HepG2 (cell line): ENCODE measurements around the gene NOTUM. TPM values are rescaled to one million over a fixed set of nuclear protein-coding genes. Genes with fewer than 3 reads are reported as not detected.

Experiments
- ATM ChIP-seq: fragments of 450-650 bp; IDR thresholded peaks from 2 replicates; pipeline ENCODE4 v1.7.1; 2017; ENCODE audit warnings: mild to moderate bottlenecking, borderline replicate concordance
- KAT2B ChIP-seq: fragments of 150-350 bp; IDR thresholded peaks from 2 replicates; pipeline ENCODE4 v1.6.1; 2014; ENCODE audit warnings: low read depth, low read length, borderline replicate concordance
- KLF9 ChIP-seq: IDR thresholded peaks from 2 replicates; pipeline ENCODE4 v1.6.1; 2016; ENCODE audit warnings: low read depth
- MEF2D ChIP-seq: sonication (generic); formaldehyde crosslinking; IDR thresholded peaks from 2 replicates; pipeline ENCODE4 v1.5.1; 2020; ENCODE audit warnings: mild to moderate bottlenecking, missing genetic modification reagents
- PHB2 ChIP-seq: fragments of 450-650 bp; IDR thresholded peaks from 2 replicates; pipeline ENCODE4 v1.6.1; 2018; ENCODE audit not compliant: partially characterized antibody
- ZNF589 ChIP-seq: sonication (generic); formaldehyde crosslinking; conservative IDR thresholded peaks from 2 replicates; pipeline ENCODE4 v1.8.0; 2022; ENCODE audit warnings: mild to moderate bottlenecking, moderate library complexity, missing genetic modification reagents
- polyA plus RNA-seq, 8 experiments: library from polyadenylated mRNA; depleted of rRNA in 3 of 8; stranded (reverse) in 7 of 8; unstranded in 1 of 8; fragments of >200 nt; fragmentation: Illumina TruSeq in 4 of 8; extraction: Trizol in 4 of 8; gene quantifications; 2 replicates each; pipeline versions ENCODE4 v1.2.1 to v1.2.3, GENCODE V29; 2011 to 2016; ENCODE audit warnings: low read depth in 4 of 8, missing spikeins in 1 of 8, mixed read lengths in 1 of 8; ENCODE audit not compliant: insufficient read depth in 1 of 8
- total RNA-seq, 5 experiments: library from RNA; depleted of rRNA; stranded (reverse); fragments of >200 nt; fragmentation: Illumina TruSeq; extraction: Trizol; gene quantifications; 2 replicates each; pipeline ENCODE4 v1.2.3, GENCODE V29; 2016; ENCODE audit warnings: low read depth in 1 of 5
- TF ChIP-seq, protein P1 (sequence below), 2 experiments: sonication (generic) in 1 of 2; formaldehyde crosslinking in 1 of 2; IDR thresholded peaks; 2 replicates each; pipeline versions ENCODE4 v1.6.1 to v1.9.0; 2014 to 2022; ENCODE audit warnings: antibody characterized with exemption in 1 of 2, borderline replicate concordance in 1 of 2, inconsistent platforms in 1 of 2, low read depth in 1 of 2, missing genetic modification reagents in 1 of 2
- TF ChIP-seq, protein P2 (sequence below): sonication (generic); formaldehyde crosslinking; IDR thresholded peaks from 2 replicates; pipeline ENCODE4 v1.5.1; 2020; ENCODE audit warnings: missing genetic modification reagents, mild to moderate bottlenecking, borderline replicate concordance
- TF ChIP-seq, protein P3 (sequence below): sonication (generic); formaldehyde crosslinking; IDR thresholded peaks from 2 replicates; pipeline ENCODE4 v1.4.0; 2020; ENCODE audit warnings: mild to moderate bottlenecking, missing genetic modification reagents
- TF ChIP-seq, protein P4 (sequence below): sonication (generic); formaldehyde crosslinking; IDR thresholded peaks from 2 replicates; pipeline ENCODE4; 2020; ENCODE audit warnings: missing genetic modification reagents, mild to moderate bottlenecking, borderline replicate concordance

NOTUM gene
- total and polyA plus RNA-seq, 2 of the 13 experiments (the other 11 are each of a cell fraction or from before 2014, with no cell fraction given) = 150 to 160 TPM

DNA sequence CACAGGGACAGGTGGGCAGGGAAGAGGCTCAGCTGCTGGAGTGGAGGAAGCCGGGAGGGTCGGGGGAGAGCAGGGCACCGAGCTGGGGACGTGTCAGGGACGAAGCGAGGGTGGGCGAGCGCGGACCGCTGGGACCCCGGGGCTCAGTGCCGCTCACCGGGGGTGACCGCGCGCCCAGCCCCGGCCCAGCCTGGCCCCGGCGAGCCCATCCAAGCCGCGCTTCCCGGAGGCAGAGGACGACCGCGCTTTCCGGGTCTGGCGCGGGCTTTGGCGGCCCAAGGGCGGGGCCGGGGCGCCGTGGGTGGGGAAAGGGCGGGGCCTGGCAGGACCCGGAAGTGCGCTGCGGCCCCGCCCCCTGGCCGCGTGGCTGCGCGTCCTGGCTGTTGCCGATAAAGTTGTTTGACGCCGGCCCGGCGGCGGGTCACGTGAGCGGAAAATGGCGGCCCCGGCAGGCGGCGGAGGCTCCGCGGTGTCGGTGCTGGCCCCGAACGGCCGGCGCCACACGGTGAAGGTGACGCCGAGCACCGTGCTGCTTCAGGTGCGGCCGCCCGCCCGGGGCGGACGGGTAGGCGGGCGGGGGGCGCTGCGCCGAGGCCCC is 16.3 kb upstream of the NOTUM start, which contains the start of gene ASPSCR1 (continued):
- TF ChIP-seq, protein P1, sequence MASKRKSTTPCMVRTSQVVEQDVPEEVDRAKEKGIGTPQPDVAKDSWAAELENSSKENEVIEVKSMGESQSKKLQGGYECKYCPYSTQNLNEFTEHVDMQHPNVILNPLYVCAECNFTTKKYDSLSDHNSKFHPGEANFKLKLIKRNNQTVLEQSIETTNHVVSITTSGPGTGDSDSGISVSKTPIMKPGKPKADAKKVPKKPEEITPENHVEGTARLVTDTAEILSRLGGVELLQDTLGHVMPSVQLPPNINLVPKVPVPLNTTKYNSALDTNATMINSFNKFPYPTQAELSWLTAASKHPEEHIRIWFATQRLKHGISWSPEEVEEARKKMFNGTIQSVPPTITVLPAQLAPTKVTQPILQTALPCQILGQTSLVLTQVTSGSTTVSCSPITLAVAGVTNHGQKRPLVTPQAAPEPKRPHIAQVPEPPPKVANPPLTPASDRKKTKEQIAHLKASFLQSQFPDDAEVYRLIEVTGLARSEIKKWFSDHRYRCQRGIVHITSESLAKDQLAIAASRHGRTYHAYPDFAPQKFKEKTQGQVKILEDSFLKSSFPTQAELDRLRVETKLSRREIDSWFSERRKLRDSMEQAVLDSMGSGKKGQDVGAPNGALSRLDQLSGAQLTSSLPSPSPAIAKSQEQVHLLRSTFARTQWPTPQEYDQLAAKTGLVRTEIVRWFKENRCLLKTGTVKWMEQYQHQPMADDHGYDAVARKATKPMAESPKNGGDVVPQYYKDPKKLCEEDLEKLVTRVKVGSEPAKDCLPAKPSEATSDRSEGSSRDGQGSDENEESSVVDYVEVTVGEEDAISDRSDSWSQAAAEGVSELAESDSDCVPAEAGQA (IDR thresholded peaks at IDR 0.05; ENCODE audit: low read depth) = peak; percentile 91
- TF ChIP-seq, protein P1 (CRISPR knock-in tag; IDR thresholded peaks at IDR 0.05; ENCODE audit: borderline replicate concordance) = peak; percentile 40; the same call in 1 of the 2 replicates
- TF ChIP-seq, protein P2, sequence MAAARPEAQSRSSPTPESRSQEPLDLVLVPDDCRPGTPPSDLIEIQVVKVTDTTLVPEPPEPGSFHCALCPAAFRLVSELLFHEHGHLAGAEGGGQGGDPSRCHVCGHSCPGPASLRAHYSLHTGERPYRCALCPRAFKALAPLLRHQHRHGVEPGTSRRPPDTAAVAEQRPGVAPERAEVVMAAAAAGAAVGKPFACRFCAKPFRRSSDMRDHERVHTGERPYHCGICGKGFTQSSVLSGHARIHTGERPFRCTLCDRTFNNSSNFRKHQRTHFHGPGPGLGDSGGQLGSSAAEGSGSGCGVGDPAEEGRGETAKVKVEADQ (CRISPR knock-in tag) = no peak; the same call in 1 of the 2 replicates
- TF ChIP-seq, protein P3, sequence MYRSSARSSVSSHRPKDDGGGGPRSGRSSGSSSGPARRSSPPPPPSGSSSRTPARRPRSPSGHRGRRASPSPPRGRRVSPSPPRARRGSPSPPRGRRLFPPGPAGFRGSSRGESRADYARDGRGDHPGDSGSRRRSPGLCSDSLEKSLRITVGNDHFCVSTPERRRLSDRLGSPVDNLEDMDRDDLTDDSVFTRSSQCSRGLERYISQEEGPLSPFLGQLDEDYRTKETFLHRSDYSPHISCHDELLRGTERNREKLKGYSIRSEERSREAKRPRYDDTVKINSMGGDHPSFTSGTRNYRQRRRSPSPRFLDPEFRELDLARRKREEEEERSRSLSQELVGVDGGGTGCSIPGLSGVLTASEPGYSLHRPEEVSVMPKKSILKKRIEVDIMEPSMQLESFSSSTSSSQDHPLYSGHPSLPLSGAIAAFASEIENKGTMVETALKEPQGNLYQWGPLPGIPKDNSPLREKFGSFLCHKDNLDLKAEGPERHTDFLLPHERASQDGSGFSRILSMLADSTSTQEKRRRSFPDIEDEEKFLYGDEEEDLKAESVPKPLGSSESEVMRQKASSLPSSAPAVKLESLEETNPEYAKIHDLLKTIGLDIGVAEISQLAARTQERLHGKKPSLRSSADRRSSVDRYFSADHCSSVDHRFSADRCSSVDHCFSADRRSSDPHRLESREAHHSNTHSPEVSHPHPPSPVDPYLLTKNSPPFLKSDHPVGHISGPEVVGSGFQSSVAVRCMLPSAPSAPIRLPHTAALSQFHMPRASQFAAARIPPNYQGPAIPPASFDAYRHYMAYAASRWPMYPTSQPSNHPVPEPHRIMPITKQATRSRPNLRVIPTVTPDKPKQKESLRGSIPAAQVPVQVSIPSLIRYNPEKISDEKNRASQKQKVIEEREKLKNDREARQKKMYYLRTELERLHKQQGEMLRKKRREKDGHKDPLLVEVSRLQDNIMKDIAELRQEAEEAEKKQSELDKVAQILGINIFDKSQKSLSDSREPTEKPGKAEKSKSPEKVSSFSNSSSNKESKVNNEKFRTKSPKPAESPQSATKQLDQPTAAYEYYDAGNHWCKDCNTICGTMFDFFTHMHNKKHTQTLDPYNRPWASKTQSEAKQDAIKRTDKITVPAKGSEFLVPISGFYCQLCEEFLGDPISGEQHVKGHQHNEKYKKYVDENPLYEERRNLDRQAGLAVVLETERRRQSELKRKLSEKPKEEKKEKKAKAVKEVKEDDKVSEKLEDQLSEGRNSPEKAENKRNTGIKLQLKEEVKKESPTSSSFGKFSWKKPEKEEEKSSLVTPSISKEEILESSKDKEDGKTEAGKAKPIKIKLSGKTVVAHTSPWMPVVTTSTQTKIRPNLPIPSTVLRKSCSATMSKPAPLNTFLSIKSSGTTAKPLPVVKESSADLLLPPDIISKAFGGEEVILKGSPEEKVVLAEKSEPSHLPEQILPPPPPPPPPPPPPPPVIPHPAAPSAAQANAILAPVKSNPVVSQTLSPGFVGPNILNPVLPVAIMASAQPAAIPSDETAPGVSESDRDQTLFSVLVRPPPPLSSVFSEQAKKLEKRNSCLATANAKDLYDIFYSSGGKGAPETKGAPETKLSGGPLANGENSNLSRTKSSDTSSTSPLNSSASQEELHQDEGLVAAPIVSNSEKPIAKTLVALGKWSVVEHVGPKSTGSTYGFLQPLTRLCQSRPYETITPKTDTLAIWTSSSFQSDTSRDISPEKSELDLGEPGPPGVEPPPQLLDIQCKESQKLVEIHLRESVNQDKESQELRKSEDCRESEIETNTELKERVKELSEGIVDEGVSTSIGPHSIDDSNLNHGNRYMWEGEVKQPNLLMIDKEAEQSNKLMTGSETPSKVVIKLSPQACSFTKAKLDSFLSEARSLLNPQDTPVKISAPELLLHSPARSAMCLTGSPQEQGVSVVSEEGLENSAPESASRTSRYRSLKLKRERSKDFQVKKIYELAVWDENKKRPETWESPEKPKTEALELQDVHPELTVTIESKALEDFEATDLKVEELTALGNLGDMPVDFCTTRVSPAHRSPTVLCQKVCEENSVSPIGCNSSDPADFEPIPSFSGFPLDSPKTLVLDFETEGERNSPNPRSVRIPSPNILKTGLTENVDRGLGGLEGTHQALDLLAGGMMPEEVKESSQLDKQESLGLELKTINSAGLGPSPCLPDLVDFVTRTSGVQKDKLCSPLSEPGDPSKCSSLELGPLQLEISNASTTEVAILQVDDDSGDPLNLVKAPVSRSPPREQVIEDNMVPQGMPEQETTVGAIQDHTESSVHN (CRISPR knock-in tag) = no peak
- TF ChIP-seq ATM (no peak), KLF9 (no peak), ZNF589 (CRISPR knock-in tag) (no peak), PHB2 (no peak), KAT2B (no peak), MEF2D (CRISPR knock-in tag) (no peak)
- TF ChIP-seq, protein P4, sequence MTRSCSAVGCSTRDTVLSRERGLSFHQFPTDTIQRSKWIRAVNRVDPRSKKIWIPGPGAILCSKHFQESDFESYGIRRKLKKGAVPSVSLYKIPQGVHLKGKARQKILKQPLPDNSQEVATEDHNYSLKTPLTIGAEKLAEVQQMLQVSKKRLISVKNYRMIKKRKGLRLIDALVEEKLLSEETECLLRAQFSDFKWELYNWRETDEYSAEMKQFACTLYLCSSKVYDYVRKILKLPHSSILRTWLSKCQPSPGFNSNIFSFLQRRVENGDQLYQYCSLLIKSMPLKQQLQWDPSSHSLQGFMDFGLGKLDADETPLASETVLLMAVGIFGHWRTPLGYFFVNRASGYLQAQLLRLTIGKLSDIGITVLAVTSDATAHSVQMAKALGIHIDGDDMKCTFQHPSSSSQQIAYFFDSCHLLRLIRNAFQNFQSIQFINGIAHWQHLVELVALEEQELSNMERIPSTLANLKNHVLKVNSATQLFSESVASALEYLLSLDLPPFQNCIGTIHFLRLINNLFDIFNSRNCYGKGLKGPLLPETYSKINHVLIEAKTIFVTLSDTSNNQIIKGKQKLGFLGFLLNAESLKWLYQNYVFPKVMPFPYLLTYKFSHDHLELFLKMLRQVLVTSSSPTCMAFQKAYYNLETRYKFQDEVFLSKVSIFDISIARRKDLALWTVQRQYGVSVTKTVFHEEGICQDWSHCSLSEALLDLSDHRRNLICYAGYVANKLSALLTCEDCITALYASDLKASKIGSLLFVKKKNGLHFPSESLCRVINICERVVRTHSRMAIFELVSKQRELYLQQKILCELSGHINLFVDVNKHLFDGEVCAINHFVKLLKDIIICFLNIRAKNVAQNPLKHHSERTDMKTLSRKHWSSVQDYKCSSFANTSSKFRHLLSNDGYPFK (CRISPR knock-in tag) = peak; percentile 7; the same call in 1 of the 2 replicates
